ENCODE measurements around the gene TPRX1. TPM values are rescaled to one million over a fixed set of nuclear protein-coding genes. Genes with fewer than 3 reads are reported as not detected.
"Not testable (repeated sequence)": the region's sequence is repeated elsewhere in the genome, so short reads cannot be mapped to it uniquely, and the experiment has no call there.

The TPRX1 gene, protein sequence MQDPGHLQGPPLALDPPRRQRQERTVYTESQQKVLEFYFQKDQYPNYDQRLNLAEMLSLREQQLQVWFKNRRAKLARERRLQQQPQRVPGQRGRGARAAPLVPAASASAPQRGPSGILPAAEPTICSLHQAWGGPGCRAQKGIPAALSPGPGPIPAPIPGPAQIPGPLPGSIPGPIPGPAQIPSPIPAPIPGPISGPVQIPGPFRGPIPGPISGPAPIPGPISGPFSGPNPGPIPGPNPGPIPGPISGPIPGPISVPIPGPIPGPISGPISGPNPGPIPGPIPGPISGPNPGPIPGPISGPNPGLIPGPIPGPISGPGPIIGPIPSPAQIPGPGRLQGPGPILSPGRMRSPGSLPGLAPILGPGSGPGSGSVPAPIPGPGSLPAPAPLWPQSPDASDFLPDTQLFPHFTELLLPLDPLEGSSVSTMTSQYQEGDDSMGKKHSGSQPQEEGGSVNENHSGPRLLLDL
- polyA plus RNA-seq (2012; ENCODE audit: insufficient read depth, insufficient read length, low read depth), result not detected

DNA sequence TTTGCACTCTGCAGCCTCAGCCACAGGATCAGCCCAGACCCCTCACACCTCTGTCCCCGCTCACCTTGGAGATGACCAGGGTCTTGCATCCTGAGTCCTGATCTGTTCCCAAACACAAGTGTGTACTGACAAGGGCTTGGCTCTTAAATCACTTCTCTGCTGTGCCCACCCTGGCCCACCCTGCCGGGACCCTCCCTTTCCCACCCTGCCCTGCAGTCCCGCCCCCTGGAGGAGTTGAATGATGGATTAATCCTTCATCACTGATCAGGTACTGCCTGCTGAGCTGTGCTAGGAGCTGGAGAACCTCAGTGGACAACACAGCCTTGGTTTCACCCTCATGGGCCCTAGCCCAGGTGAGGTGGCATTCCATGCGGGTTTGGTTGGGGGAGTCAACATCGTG lies at the start of gene TPRX1:
Gene TPRX1, minus strand, starts transcription at position 101 of the 400 bp plus-strand sequence. Its CDS starts 12 bp downstream, at position 89.
- not testable (repeated sequence) for H3K9me3 ChIP-seq; H3K36me3 ChIP-seq; H3K4me1 ChIP-seq; H3K4me3 ChIP-seq (ENCODE audit: low read depth, low read length); H3K27me3 ChIP-seq; DNase-seq

DNA sequence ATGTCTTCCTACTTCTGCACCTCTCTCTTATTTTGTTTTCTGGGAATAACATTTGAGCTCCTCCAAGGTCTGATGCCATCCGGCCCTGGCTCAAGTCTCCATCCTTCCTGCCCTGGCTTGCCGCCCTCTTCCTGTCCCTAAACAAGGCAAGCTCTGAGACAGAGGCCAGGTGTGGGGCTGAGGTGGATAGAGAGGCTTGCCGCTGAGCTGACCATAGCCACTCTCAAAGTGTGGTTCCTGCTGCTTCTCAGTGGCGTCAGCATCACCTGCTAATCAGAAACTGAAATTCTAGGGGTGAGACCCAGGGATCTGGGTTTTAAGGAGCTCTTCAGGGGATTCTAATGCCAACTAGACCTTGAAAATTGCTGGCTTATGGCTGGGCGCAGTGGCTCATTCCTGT lies 48.7 kb upstream of the TPRX1 start:
- no peaks in the 10 kb centered on the region for H3K9me3 ChIP-seq
- no peak for DNase-seq
- peaks cover 28% of the 10 kb centered on the region for H3K27me3 ChIP-seq
- H3K4me3 ChIP-seq (ENCODE audit: low read depth, low read length), result no peak overlapping the region
- TF ChIP-seq, protein P1, sequence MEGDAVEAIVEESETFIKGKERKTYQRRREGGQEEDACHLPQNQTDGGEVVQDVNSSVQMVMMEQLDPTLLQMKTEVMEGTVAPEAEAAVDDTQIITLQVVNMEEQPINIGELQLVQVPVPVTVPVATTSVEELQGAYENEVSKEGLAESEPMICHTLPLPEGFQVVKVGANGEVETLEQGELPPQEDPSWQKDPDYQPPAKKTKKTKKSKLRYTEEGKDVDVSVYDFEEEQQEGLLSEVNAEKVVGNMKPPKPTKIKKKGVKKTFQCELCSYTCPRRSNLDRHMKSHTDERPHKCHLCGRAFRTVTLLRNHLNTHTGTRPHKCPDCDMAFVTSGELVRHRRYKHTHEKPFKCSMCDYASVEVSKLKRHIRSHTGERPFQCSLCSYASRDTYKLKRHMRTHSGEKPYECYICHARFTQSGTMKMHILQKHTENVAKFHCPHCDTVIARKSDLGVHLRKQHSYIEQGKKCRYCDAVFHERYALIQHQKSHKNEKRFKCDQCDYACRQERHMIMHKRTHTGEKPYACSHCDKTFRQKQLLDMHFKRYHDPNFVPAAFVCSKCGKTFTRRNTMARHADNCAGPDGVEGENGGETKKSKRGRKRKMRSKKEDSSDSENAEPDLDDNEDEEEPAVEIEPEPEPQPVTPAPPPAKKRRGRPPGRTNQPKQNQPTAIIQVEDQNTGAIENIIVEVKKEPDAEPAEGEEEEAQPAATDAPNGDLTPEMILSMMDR (IDR thresholded peaks at IDR 0.05; ENCODE audit: low read depth, low read length), result no peak
- H3K36me3 ChIP-seq, result no peaks in the 10 kb centered on the region
- H3K4me1 ChIP-seq, result no peaks in the 10 kb centered on the region

DNA sequence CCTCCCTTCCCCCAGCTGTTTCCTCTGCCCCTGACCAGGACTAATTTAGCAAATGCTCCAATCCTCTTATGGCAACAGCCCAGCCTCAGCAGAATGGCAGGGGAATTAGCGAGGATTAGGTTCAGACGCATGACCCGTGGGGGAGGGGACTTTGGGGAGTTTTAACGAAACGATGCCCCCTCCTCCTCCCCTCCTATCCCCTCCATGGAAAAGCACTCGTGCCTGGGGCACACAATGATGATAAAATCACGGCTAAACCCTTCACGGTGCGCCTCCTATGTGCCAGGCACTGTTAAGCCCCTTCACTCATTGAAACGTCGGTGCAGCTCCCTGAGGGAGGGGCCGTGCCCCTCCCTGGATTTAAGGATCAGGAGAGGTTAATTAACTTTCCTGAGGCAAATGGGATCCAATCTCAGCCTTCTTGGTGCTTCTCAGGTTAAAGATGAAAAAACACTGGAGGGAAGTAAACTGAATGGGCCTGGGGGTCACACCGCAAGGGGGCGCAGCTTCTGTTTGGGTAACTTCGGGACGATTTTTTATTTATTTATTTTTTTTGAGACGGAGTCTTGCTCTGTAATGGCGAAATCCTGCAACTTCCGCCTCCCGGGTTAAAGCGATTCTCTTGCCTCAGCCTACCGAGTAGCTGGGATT lies 44.6 kb upstream of the TPRX1 start:
- Histone ChIP-seq H3K4me3 (ENCODE audit: low read depth, low read length) (no peak overlapping the region), H3K4me1 (no peaks in the 10 kb centered on the region), H3K36me3 (no peaks in the 10 kb centered on the region), H3K27me3 (peaks cover 28% of the 10 kb centered on the region), H3K9me3 (no peaks in the 10 kb centered on the region)
- DNase-seq, result no peak
- TF ChIP-seq, protein P1 (IDR thresholded peaks at IDR 0.05; ENCODE audit: low read depth, low read length), result peak; percentile 53

DNA sequence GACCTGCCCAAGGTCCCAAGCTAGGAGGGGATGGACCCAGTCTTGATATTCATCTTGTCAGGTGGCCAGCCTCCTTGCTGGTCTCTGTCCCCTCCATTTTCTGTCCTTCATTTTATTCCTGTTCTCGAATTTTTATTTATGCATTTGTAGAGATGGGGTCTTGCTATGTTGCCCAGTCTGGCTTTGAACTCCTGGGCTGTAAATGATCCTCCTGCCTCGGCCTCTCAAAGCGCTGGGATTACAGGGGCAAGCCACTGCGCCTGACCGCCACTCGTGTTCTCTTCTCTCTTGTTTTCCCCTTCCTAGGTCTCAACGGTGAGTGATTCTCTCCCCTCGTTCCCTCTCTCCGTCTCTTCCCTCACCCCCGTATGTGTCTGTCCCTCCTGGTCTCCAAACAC lies 44.1 kb upstream of the TPRX1 start:
- Histone ChIP-seq H3K9me3 (no peaks in the 10 kb centered on the region), H3K27me3 (peaks cover 28% of the 10 kb centered on the region), H3K4me1 (no peaks in the 10 kb centered on the region), H3K36me3 (no peaks in the 10 kb centered on the region), H3K4me3 (ENCODE audit: low read depth, low read length) (no peak overlapping the region)
- DNase-seq, result no peak
- TF ChIP-seq, protein P1 (IDR thresholded peaks at IDR 0.05; ENCODE audit: low read depth, low read length), result no peak

DNA sequence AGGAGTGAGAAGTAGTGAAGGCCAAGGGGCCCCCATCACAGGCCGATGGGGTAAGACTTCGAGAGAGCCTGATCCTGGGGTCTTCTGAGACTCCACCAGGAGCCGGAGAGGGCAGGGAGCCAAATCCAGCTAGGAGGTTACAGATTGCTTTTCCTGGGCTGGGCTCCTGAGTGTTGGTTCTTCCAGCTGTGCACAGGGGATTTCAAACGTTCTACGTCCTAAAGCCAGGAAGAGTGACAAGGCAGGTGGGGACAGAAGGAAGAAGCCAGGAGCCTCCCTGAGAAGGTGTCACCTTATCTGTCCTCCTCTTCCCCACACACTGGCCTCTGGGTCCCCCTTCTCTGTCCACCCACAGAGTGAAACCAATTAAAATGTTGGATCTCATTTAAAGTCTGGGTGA lies 38.6 kb upstream of the TPRX1 start:
- H3K9me3 ChIP-seq, result no peaks in the 10 kb centered on the region
- no peaks in the 10 kb centered on the region for H3K36me3 ChIP-seq
- DNase-seq, result no peak
- H3K4me1 ChIP-seq, result no peaks in the 10 kb centered on the region
- TF ChIP-seq, protein P1 (IDR thresholded peaks at IDR 0.05; ENCODE audit: low read depth, low read length), result no peak
- no peak overlapping the region for H3K4me3 ChIP-seq (ENCODE audit: low read depth, low read length)
- H3K27me3 ChIP-seq, result no peaks in the 10 kb centered on the region

DNA sequence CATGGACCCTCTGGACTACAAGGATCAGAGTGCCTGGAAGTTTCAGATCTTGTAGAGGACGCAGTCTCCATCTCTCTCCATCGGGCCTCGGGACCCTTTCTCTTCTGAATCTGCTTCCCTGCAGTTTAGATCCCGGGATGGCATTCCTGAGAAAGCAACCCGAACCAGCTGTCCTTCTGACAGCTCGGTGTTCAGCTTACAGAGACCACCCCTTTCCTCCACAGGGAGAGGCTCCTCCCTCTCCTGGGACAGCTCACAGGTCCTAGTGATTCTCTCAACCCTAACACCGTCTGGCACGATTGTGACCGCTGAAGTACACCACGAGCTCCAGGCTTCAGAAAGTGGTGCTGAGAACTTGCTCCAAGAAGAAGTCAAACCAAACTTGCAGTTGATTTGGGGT lies 35.6 kb upstream of the TPRX1 start:
- TF ChIP-seq, protein P1 (IDR thresholded peaks at IDR 0.05; ENCODE audit: low read depth, low read length), result no peak
- no peaks in the 10 kb centered on the region for H3K4me1 ChIP-seq
- H3K36me3 ChIP-seq, result no peaks in the 10 kb centered on the region
- DNase-seq, result no peak
- no peaks in the 10 kb centered on the region for H3K27me3 ChIP-seq
- H3K4me3 ChIP-seq (ENCODE audit: low read depth, low read length), result no peak overlapping the region
- H3K9me3 ChIP-seq, result no peaks in the 10 kb centered on the region

Data from BE2C (cell line).